Right lobe of liver (tissue), 6 donors: ENCODE data around the gene AHR. TPM values are rescaled to one million over a fixed set of nuclear protein-coding genes. Genes with fewer than 3 reads are reported as not detected.
"Not testable (repeated sequence)": the region's sequence is repeated elsewhere in the genome, so short reads cannot be mapped to it uniquely, and the experiment has no call there.

Experiments used
- ATAC-seq, 4 donors: fragments of 200-7000 bp; cut with Tn5 transposase; one replicate each; pipeline ENCODE4 v1.9.1; 2020; ENCODE audit warnings: mild to moderate bottlenecking in 4 of 4, moderate library complexity in 4 of 4
- DNase-seq, 3 donors: peaks; one replicate each; pipeline ENCODE4 v3.0.0-alpha.2; 2020
- H3K27ac ChIP-seq, 3 donors: fragments of 200-600 bp; one replicate each; pipeline ENCODE4 v1.8.0; 2022
- H3K27me3 ChIP-seq, 2 donors: fragments of 200-600 bp; one replicate each; pipeline ENCODE4 v1.8.0; 2022
- H3K36me3 ChIP-seq, 4 donors: fragments of 200-600 bp; sonication (generic) in 1 of 4; one replicate each; pipeline versions ENCODE4 v1.5.1 to v1.8.0; 2017 to 2022; ENCODE audit warnings: control low read depth in 1 of 4
- H3K4me1 ChIP-seq, 4 donors: fragments of 200-600 bp; sonication (generic) in 1 of 4; one replicate each; pipeline versions ENCODE4 v1.5.1 to v1.8.0; 2017 to 2022; ENCODE audit warnings: control low read depth in 1 of 4
- H3K4me3 ChIP-seq, 3 donors: fragments of 200-600 bp; one replicate each; pipeline ENCODE4 v1.8.0; 2022
- H3K9me3 ChIP-seq, 4 donors: fragments of 200-600 bp; sonication (generic) in 1 of 4; one replicate each; pipeline versions ENCODE4 v1.5.1 to v1.8.0; 2017 to 2022; ENCODE audit warnings: control low read depth in 1 of 4
- POLR2A ChIP-seq: fragments of 450-650 bp; IDR thresholded peaks from one replicate; pipeline ENCODE4 v1.6.1; 2017; ENCODE audit warnings: antibody characterized with exemption, mild to moderate bottlenecking
- WGBS: methylation state at CpG from one replicate; pipeline ENCODE4 v1.1.6; 2018; ENCODE audit warnings: low coverage, low lambda C conversion rate; ENCODE audit not compliant: insufficient coverage; ENCODE audit errors: missing lambda C conversion rate; 5-methylcytosine and 5-hydroxymethylcytosine counted together
- intact Hi-C, 2 donors: fragments of 100-400 bp; cut with DNase I; formaldehyde crosslinking; loops; one replicate each; pipeline versions ENCODE4 v1.11.2 to v1.14.1; 2022
- total RNA-seq, 6 experiments: library from RNA; depleted of rRNA in 2 of 6; stranded (reverse); fragments of >200 nt in 2 of 6; fragmentation: NEBNext Ultra II Directional in 3 of 6; extraction: Animal tissue kit (Norgen Biotek cat#: 25700) in 3 of 6; gene quantifications; one replicate each; pipeline versions ENCODE4 v1.1.0 to v1.2.4, GENCODE V29; 2016 to 2023
- TF ChIP-seq, protein P1 (sequence below), 4 donors: fragments of 200-600 bp in 3 of 4; fragments of 450-650 bp in 1 of 4; IDR thresholded peaks; one replicate each; pipeline versions ENCODE4 v1.5.1 to v1.8.0; 2016 to 2022; ENCODE audit warnings: antibody characterized with exemption in 4 of 4, mild to moderate bottlenecking in 2 of 4
- donor health status: DM: no; HTN: yes; CAD: no.
- donor health status: DM: no; HTN: no; CAD: no.
- donor health status: DM: no; HTN: no; CAD: no.
- donor health status: DM: no; HTN: yes; CAD: no.
- donor health status: DM: no; HTN: yes; CAD: no.

AHR gene
- total RNA-seq, 6 experiments from 2014 or later: 31.2 to 67.9 (median 41.0) TPM

DNA sequence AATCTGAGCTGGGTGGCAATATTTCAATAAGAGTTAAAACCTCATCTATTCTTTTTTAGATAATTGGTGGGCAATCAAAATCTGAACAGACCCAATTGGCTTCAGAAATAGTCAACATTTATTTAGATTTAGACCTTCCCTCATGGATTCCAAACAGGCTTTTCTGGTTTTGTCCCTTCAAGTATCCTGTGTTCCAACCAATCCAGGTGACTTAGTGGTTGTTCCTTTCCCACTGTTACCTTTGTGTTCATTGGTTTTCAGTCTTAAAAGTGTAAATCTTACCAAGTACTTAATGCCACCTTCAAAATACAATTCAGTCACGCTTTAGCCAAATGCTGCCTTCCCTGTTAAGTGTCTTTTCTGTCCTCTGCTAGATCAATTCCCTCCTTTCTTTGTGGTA is 85.9 kb downstream of the AHR start:
- no peaks in the 10 kb centered on the region for H3K27me3 ChIP-seq
- no peaks in the 10 kb centered on the region for H3K9me3 ChIP-seq
- TF ChIP-seq, protein P1, sequence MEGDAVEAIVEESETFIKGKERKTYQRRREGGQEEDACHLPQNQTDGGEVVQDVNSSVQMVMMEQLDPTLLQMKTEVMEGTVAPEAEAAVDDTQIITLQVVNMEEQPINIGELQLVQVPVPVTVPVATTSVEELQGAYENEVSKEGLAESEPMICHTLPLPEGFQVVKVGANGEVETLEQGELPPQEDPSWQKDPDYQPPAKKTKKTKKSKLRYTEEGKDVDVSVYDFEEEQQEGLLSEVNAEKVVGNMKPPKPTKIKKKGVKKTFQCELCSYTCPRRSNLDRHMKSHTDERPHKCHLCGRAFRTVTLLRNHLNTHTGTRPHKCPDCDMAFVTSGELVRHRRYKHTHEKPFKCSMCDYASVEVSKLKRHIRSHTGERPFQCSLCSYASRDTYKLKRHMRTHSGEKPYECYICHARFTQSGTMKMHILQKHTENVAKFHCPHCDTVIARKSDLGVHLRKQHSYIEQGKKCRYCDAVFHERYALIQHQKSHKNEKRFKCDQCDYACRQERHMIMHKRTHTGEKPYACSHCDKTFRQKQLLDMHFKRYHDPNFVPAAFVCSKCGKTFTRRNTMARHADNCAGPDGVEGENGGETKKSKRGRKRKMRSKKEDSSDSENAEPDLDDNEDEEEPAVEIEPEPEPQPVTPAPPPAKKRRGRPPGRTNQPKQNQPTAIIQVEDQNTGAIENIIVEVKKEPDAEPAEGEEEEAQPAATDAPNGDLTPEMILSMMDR (IDR thresholded peaks at IDR 0.05): no peak
- no peak for TF ChIP-seq POLR2A
- H3K27ac ChIP-seq: no peak overlapping the region
- 83% methylated on average over 1 of the region's 1 CpG for WGBS
- ATAC-seq: no peak
- no peaks in the 10 kb centered on the region for H3K36me3 ChIP-seq
- intact Hi-C loops: no loop called here
- no peak overlapping the region for H3K4me3 ChIP-seq
- peaks cover 0 to 5% (median 2%) of the 10 kb centered on the region in 4 donors for H3K4me1 ChIP-seq
- no peak for DNase-seq

DNA sequence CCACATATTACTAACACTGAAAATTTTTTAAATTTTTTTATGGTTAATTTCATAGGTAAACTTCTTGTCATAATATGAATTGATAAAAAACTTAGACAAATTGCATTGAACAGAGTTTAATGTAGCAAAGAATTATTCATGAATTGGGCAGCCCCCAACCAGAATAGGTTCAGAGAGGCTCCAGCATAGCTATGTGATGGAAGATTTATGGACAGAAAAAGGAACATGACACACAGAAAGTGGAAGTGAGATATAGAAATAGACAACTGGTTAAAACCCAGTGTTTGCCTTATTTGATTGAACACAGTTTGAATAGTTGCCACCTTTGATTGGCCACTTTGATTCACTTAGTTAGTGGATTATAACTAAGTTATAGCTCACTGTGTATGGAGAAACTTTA is 87.2 kb downstream of the AHR start:
- Histone ChIP-seq H3K4me1 (peaks cover 0 to 4% (median 2%) of the 10 kb centered on the region in 4 donors), H3K36me3 (no peaks in the 10 kb centered on the region), H3K27me3 (no peaks in the 10 kb centered on the region), H3K9me3 (no peaks in the 10 kb centered on the region), H3K27ac (no peak overlapping the region), H3K4me3 (no peak overlapping the region)
- TF ChIP-seq POLR2A: no peak
- TF ChIP-seq, protein P1 (IDR thresholded peaks at IDR 0.05): no peak
- ATAC-seq (no peak), DNase-seq (no peak)
- intact Hi-C loops: no loop called here

DNA sequence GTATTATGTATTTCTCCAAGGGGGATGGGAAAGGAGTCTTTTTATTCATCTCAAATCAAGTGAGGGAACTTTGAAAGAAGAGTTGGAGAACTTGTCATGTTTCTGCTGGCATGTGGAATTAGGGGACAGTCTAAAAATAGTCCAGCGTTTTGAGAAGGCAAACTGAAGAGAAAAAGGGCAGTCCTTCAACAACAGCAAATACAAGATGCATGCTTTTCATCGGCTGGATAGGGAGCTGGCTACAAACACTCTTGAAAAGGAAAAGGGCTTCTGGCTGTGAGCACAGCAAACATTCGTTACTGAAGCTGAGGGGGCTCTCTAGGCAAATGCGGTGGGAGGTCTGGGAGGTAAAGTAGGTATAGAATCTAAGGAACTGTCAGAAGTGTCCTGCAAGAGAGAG is 91.9 kb downstream of the AHR start:
- no peak for ATAC-seq
- H3K27ac ChIP-seq: no peak overlapping the region
- no peaks in the 10 kb centered on the region for H3K27me3 ChIP-seq
- TF ChIP-seq, protein P1 (IDR thresholded peaks at IDR 0.05): no peak
- TF ChIP-seq POLR2A: no peak
- intact Hi-C loops: no loop called here
- no peak overlapping the region for H3K4me3 ChIP-seq
- H3K36me3 ChIP-seq: no peaks in the 10 kb centered on the region
- H3K4me1 ChIP-seq: no peaks in the 10 kb centered on the region
- DNase-seq: no peak
- H3K9me3 ChIP-seq: no peaks in the 10 kb centered on the region
- WGBS: 68% methylated on average over 4 of the region's 4 CpGs

DNA sequence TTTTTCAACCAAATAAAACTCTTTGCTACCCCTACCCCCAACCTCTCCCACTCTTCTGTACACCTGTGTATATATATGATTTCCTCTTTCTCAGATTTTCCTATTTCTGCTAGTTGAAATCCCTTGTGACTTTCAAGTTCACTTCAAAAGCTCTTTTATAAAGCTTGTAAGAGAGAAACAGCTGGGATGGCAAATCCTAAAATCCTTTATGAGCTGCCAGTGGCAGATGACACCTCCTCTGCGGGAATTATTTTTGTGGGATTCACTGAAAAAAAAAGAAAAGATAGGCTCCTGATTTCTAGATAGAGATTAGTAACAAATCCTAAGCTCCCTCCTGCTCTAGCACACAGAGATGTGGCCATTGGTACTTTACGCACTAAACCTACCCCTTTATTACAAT is 92.9 kb downstream of the AHR start:
- 95% methylated on average over 2 of the region's 2 CpGs for WGBS
- Histone ChIP-seq H3K27me3 (no peaks in the 10 kb centered on the region), H3K36me3 (no peaks in the 10 kb centered on the region), H3K4me1 (no peaks in the 10 kb centered on the region), H3K9me3 (no peaks in the 10 kb centered on the region), H3K4me3 (no peak overlapping the region), H3K27ac (no peak overlapping the region)
- no peak for ATAC-seq
- TF ChIP-seq POLR2A: no peak
- TF ChIP-seq, protein P1 (IDR thresholded peaks at IDR 0.05): no peak
- DNase-seq: no peak
- intact Hi-C loops: no loop called here

DNA sequence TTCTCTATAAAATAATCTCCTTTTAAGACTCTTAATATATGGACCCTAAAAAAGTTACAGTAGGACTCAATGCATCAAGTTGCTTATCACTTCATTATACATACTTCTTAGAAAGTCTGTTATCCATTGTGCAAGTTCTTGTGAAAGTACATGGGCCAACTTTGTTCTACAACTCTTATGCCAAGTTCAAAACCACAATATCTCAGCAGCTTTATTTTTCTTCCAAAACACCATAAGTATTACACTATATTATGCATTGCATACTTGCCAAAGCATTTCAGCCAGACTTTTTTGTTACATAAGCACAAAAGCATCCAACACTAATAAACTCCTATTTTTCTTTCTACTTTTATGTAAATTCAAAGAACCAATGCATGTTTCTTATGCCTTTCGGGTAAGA is 94.4 kb downstream of the AHR start:
- ATAC-seq: no peak
- Histone ChIP-seq H3K4me1 (no peaks in the 10 kb centered on the region), H3K4me3 (no peak overlapping the region), H3K27ac (no peak overlapping the region), H3K9me3 (no peaks in the 10 kb centered on the region), H3K36me3 (no peaks in the 10 kb centered on the region), H3K27me3 (no peaks in the 10 kb centered on the region)
- TF ChIP-seq, protein P1 (IDR thresholded peaks at IDR 0.05): no peak
- no peak for TF ChIP-seq POLR2A
- no peak for DNase-seq
- intact Hi-C loops: no loop called here
- WGBS: 92% methylated on average over 1 of the region's 1 CpG

DNA sequence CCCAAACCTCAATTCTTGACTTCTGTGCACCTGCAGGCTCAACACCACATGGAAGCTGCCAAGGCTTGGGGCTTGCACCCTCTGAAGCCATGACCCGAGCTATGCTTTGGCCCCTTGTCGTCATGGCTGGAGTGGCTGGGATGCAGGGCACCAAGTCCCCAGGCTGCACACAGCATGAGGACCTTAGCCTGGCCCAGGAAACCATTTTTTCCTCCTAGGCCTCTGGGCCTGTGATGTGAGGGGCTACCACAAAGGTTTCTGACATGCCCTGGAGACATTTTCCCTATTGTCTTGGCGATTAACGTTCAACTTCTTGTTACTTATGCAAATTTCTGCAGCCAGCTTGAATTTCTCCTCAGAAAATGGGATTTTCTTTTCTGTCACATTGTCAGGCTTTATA is 96.1 kb downstream of the AHR start:
- H3K36me3 ChIP-seq, H3K27me3 ChIP-seq, H3K9me3 ChIP-seq, intact Hi-C loops, H3K4me1 ChIP-seq, H3K4me3 ChIP-seq, DNase-seq, H3K27ac ChIP-seq, ATAC-seq: not testable (repeated sequence)
- WGBS: 83% methylated on average over 3 of the region's 4 CpGs
